ENCODE results near the gene ANKH.

Gene ANKH

DNA sequence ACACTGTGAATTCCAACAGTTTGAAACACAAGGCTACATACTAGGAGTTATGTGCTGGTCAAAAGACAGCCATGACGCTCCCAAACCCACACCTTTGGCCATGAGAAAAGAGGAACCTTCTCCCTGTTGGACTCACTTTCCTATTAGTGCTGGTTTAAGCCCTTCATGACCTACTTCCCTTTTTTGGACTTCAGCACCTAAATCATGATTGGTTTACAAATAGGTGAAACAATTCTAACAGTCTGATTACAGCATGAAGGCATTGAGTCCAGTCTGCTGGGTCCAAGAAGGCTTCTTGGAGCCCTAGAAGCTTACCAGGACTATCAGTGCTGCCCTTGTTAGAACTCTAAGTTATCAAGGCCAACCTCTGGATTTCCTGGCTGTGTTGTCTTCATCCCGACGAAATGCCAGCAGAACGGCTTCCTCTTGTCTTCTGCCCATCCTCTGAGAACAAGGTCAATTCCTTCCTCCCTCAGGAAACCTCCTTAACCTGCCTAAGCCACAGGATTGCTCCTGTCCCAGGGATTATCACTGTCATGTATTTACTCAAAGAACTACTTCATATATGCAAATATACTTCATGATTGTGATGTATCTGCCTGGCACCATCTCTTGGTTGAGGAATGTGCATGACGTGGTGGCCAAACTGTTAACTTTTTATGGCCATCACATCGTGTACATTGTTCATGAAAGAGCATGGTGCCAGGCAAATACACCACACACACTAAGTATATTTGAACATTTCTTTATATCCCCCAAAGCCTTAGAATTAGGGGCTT is 83.6 kb downstream of the ANKH start:
- DNase-seq, result no peak

DNA sequence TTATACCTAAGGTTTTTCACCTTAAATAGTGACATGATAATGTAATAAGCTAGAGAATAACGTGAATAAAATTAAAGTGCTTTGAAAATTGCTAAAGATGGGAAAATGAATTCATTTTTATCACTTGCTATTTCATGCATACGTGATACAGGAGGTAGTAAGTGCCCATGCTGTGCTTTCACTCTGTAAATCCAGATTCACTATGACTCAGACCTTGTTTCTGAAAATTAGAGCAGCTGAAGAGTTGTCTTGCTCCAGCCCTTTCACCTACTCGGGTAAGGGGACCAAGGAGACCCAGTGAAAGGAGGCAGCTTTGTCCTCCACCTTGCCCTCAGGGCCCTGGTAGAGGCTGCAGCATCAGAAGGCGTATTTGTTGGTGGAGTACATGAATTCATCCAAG is 87.9 kb downstream of the ANKH start:
- DNase-seq, result no peak

DNA sequence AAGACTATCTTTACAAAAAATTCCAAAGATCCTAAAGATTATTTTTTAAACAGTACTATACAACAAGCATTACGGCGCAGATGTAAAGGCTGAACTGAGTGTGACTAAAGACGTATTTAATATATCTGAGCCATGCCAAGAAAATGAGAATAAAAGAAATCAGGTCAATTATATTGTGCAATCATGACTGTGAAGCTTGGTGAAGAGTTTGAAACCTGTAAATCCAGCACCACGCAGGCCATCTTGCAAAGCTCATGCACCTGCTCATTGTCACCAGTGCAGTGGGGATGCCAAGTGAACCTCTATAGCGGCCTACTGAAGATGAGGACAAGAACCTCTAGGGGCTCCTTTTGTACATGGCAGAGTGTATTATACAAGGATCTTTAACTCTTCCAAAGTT is 89.0 kb downstream of the ANKH start:
- DNase-seq, result no peak

DNA sequence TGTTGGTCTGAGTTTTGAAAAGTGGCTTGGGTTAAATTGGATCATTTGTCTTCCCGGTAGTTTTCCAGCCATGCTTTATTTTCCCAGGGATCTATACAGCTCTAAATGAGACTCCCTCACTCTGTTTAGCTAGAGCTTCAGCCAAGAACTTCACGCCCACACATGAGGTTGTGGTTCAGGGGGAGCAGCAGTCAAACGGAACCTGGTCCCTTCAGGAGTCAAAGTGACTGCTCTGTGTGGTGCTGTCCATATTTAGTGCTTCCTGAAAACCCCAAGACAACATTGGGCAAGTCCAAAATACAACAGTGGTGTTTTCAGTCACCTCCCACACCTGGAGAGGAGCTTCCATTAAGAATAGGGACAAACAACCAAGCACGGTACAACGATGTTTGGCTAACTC is 90.5 kb downstream of the ANKH start:
- DNase-seq, result no peak

DNA sequence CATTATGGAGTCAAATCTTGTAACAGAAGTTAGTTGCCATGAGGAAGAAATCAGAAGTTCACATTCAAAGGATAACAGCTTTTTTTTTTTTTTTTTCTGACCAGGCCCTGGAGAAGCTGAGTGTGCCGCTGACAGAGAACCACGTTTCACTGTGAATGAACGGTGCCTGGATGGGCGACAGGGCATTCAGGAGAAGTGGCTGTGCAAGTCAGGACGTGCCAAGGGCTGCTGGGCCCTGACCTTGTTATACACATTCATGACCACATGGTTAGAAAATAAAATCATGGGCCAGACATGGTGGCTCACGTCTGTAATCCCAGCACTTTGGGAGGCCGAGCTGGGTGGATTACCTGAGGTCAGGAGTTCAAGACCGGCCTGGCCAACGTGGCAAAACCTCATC is 91.6 kb downstream of the ANKH start:
- DNase-seq, result no peak

DNA sequence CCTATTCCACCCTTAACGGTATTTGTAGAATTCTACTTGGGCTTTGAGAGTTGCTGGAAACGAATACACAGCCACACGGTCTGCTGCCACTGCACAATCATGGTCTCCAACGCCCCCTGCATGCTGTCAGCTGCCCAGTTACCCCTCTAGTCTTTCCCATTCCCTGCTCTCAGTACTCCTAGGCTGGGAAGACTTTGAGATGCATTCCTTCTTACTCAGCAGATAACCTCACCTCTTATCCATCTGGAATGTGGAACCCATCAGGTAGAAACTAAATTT is 92.8 kb downstream of the ANKH start:
- no peak for DNase-seq

DNA sequence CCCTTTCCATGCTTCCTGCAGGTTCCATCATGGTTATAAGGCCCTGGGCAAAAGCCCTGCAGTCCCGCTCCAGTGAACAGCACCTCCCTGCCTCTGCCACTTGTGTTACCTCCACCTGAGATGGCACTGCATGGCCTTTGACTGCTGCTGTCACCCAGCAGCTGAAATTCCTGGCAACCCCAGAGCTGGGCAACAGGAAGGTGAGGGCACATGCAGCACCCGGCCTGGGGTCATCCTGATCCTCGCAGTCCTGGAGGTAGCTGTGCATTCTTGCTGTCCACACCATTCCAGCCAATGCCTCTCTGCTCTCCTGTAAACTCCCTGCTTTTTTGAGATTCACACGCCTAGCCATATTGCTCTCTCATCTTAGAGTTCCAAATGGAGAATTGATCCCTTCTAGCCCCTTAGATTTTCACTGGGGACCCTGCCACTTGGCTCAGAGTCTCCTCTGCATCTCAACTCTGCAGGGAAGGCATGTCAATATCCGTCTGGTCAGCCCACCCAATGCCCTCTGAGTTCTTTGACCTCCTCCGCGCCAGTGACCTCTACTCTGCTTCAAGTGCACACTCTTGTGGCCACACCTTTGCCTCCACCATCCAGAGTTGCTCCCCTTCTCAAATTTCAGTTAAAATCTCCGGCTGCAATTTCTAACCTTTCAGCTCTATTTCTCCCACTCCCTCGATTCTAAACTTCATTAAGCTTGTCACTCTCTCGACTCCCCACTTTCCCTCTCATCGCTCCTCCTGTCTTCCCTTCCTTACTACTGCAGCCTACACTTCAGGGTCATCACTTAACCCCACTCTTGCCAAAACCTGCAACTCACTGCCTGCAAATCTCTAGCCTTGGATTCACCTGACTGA is 93.4 kb downstream of the ANKH start:
- DNase-seq, result no peak

DNA sequence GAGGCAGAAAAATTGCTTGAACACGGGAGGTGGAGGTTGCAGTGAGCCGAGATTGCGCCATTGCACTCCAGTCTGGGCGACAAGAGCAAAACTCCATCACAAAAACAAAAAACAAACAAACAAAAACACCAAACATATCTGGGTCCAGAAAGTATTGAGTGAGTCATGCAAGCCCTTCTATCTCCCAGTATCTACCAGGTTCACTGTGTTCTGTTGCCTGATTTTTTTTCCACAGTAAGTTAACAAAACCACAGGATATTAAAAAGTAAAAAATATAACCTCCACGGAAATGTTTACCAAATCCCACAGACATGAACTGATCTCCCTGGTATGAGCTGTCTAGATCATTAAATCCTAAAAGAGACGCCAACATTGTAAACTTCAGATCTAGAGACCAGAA is 94.4 kb downstream of the ANKH start:
- DNase-seq, result no peak

DNA sequence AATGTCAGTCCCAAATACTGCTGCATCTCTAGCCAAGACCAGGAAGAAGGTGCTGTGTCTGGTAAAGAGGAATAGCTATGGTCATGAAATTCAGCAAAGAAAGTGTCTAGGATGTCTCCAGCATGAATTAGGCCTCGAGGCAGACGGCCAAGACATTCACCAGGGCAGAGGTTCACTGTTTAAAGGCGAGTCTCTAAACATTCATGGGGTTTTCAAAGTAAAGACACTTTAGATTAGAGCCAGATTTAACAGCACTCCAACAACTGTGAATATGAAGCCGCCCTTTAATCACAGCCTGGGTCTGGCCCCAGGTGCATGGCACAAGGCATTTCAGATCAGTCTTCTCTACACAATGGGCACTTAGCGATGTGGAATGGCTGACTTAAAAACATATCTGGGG is 95.0 kb downstream of the ANKH start:
- no peak for DNase-seq

DNA sequence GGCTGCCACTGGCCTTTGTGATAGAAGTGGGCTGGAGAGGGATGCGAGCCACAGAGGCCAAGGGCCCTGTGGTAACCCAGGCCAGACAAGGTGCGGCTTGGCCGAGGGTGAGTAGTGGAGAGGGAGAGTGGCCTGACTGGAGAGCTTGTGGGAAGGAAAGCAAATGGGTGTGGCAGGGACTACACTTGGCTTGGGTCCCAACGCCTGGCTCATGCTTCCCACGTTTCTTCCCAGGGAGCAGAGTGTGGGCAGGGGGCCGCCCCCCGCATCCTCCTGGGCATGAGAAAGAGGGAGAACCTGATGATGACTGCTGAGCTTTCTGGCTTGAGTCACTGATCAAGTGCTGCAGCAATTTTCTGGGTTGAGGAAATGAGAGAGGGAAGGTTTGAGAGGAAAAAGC is 95.7 kb downstream of the ANKH start:
- DNase-seq, result no peak

DNA sequence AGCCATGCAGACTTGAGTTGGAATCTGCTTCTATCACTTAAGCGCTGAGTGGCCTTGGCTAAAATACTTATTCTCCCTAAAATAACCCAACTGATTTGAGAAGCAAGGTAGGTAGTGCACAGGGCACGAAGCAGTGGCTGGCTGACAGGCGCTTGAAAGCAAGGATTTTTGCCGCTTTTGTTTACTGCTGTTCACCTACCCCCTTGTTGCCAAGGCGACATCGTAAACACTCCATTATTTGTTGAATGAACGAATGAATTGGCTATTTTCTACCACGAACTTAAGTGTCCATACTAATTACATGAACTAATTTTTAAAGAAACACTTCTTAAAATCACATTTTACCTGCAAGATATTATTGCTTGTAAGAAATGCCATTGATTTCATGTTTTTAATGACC is 98.0 kb downstream of the ANKH start:
- DNase-seq, result no peak

DNA sequence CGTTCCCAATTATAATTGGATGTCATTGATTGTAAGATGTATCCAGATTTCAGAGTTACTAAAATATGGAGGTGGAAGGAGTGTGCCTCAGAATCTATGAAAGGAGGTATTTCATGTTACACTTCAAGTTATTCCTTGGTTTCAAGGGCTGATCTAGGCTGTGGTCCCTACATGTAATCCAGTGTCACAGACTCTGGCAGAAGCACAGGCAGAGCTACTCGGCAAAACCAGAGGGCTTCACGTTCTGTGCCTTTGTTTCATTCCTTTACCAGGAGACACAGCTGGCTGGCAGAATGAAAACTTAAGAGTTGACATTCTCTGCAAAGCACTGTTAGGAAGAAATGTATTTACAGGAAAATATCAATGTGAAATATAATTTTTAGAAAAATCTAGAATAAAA is 99.6 kb downstream of the ANKH start:
- no peak for DNase-seq

DNA sequence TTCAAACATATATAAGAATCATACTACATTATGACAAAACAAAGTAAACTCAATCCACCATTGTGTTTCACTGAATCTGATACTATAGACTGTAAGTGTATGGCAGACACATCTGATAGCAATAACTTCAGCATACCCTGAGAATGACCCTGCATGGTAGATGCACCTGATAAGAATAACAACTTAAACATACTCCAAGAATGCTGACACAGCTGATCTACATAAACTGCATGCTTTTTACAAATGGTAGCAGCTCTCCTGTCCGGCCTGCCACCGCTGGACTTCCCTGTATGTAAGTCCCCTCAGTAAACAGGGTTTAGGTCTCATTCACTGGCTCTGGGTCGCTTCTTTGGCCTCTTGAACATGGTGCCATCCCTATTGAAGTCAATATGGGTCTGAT is 100.4 kb downstream of the ANKH start:
- DNase-seq, result no peak

DNA sequence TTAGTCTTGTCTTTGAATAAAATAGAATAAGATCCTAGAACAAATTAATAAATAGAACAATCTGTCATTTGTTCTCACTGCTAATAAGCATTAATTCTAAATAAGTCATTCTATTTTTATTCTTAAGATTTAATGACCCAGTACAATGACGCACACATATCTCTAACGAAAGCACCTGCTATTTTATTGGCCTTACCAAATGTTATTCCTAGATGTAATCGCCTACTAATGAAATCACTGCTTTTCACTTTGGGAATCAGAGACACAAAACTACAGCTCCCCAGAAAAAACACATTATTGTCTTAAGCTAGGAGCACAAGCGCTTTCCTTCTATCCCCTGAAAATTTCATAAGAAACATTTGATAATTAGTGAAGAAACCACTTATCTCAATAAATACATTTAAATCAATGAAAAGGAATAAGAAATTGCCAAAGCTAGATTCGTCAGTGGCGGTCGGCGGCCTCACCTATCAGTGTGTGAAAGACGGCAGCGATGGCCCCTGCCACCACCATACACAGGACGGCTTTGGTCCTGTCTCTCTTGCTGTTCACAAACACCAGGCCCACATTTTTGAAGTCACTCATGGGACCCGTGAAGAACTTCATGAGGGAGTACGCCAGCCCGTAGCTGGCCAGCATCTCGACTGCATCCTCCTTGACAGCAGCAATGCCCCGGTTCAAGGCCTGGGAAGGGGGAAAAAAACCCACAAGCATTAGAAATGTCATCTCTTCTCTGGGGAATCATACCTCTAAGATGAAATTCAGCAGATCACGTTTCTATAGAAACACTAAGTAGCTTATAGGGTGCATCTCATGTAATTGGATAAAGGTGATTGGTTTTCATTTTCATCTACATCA is 102.8 kb downstream of the ANKH start:
- DNase-seq, result no peak

DNA sequence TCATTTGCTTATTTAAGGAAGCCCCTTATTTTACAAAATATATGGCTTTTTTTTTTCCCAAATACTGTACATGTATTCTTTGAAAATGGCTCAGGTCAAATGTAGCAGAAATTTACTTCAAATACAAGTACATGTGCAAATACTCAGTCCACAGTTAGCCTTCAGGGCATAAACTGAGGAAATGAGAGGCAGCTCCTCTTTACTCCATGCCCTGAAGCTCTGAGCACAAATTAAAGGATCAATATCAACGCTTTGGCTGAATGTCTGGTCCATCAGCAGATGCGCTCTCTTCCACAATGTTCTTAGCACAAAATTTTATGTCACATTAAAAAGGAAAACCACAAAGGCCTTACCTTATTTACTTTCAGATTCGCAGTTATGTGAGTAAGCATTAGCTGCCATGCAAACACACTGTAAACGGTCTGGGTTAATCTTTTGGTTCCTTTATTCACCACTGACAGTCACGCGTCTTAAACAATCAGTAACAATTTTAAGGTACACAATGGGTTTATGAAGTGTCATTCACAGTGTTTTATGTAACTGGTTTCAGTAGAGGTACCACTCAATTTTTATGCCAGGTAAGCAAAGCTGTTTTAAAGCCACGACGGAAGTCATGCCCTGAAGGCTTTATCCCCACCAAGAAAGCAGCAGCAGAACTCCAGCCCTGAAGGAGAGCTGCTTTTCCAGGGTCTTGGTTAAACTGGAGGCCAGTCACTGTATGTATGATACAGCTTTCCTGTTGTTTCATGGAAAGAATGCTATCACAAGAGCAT is 103.7 kb downstream of the ANKH start:
- no peak for DNase-seq

DNA sequence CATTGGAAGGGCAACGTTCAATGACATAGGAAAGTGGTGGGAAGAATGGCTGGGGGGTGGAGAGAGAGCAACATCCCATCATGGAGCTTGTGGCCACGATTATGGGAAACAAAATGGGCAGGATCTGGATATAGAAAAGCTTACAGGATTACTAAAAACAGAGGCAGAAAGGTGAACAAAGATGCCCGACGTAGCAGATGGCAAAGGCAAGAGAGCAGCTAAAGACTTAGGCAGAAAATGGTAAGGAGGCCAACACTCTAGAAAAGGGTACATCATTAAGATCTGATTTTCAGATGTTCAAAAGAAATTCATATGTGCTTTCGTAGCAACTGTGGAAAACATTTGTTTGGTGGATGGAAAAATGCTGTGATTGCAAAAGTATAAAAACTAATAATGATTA is 104.5 kb downstream of the ANKH start:
- no peak for DNase-seq

DNA sequence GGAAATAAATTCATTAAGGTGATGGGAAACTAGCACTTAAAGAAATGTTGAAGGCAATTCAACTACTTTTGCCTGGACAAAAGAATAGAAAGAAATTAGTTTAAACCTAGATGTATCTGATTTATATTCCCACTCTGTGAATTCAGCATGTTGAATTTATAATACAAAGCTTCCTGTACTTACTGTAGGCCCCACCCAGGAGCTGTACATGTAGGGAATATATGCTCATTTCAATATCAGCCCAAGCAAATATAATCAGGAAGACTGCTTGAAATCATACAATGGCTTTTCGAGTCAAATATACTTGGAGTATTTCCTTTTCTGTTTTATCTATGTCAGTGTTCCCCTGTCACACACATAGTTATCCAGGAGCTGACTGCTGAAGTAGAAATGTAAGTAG is 105.0 kb downstream of the ANKH start:
- no peak for DNase-seq

DNA sequence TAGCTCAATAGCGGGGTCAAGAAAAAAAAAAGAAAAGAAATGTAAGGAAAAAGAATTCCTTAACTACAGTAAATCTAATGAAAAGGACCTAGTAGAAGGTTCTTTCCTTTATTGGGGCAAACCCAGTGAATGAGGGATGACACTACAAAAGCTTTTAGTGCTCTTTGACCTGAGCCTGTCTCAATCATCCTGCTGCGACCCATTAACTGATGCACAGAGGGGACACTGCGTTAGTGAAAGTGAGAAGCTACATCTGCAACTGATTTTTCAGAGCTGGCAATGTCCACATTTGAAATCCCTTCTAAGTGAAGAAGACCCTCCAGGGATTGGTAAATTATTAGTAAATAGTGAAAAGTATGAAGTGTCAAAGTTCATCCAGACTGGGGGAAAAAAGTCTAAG is 106.0 kb downstream of the ANKH start:
- no peak for DNase-seq

DNA sequence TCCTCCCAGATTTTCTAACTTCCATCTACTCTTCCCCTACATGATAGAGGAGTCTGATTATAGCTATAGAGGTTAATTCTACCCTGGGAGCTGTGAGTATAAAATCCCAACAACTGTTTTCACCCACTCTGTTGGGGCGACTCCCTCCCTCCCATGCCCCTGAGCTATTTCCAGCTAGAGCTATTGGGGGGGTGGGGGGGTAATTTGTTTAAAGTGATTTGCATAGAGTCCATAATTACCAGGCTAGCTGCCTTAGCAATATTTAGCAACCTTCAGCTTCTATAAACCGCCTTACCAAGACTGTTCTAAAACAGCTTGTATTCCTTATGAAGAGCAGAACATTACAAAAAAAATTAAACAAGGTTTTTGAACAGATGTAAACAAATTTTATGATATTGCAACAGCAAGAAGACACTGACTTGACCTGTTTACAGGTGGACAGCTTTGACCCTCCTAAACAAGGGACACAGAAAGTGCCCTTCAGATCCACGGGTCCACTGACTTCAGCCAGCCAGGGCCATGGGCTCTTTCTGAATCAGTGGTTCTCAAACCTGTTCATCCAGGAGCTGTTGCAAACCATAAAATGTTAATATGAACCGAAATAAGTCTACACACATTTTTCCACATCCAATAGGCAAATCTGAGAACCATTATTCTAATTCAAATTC is 108.9 kb downstream of the ANKH start:
- no peak for DNase-seq

DNA sequence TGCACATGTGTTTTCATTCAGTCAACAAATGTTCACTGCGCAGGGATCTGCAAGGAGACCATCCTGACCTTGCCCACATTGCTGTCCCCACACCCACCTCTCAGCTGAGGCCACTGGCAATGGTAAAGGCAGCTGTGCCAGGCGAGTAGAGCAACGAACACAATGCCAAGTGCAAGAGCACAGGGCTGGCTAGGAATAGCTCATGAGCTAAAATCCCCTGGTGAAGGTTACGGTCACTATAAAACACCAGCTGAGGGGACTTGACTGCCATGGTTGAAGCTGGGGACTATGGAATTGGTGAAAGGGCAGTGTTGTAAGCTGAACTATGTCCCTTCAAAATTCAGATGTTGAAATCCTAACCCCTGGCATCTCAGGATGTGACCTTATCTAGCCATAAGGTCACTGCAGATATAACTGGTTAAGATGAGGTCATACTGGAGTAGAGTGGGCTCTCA is 111.0 kb downstream of the ANKH start:
- no peak for DNase-seq

DNA sequence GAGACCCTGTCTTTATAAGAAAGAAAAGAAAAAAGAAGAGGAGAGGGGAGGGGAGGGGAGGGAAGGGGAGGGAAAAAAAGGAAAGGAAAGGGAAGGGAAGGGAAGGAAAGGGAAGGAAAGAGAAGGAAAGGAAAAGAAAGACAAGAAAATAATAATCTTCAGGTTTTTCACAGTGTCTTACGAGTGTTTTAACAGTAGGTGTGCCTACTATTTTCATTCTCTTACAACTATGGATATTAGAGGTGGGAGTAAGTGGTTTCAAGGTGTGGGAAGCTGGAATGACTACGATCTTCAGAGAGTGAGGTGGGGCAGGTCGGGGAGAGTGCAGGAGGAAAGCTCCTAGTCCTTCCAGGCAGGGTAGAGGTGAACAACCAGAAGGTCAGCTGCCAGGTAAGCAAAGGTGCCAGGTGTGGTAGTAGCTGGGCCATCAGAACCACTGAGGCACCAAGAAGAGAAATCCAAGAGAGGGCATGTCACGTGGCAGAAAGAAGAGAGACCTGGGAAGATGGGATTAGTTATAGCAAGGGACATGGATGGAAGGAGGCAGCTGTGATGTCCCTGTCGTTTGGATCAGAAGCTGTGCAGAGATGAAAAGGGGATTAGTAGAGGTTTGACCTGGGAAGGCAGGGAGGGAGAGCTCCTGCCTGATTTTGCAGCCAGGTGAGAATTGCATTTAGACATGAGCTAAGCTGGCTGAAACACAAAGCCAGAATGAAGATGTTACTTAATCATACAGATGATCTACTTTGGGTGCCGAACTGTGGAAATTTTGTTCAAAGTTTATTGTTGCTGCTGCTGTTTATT is 111.6 kb downstream of the ANKH start:
- DNase-seq, result no peak
